Left cardiac atrium (tissue), 4 donors: Measurements from ENCODE around the gene DRG2. TPM values are rescaled to one million over a fixed set of nuclear protein-coding genes. Genes with fewer than 3 reads are reported as not detected.

Experiments
- ATAC-seq, 2 donors: fragments of 200-7000 bp; cut with Tn5 transposase; one replicate each; pipeline ENCODE4 v1.9.1; 2020; ENCODE audit warnings: mild to moderate bottlenecking in 2 of 2, moderate library complexity in 2 of 2
- DNase-seq: peaks from one replicate; pipeline ENCODE4 v3.0.0-alpha.2; 2020
- intact Hi-C, 2 donors: fragments of 100-400 bp; cut with DNase I; formaldehyde crosslinking; loops; one replicate each; pipeline versions ENCODE4 v1.14.1 to v1.15.1; 2022 to 2023
- total RNA-seq, 2 donors: library from RNA; stranded (reverse); fragmentation: NEBNext Ultra II Directional; extraction: Animal tissue kit (Norgen Biotek cat#: 25700); gene quantifications; one replicate each; pipeline ENCODE4 v1.2.1, GENCODE V29; 2021
- donor health status: DM: no; HTN: yes; CAD: no.
- donor health status: DM: no; HTN: yes; CAD: no; lungs with severe emphysema.
- donor health status: DM: yes; HTN: yes; CAD: no.
- donor health status: Dilated cardiomyopathy.

Gene DRG2
- total RNA-seq, 2 donors from 2014 or later, result 17.8 to 22.2 TPM

GRCh38 chr17:18138065-18138749 lies 50.5 kb downstream of the DRG2 start:
- ATAC-seq, result no peak
- DNase-seq, result no peak
- intact Hi-C loops, result no loop called here

GRCh38 chr17:18139092-18139491 lies 51.3 kb downstream of the DRG2 start:
- ATAC-seq (no peak), DNase-seq (no peak)
- intact Hi-C loops, result no loop called here

- intact Hi-C loops, result no loop called here
- ATAC-seq, result no peak
- DNase-seq, result no peak
These were observed 51.8 kb downstream of the DRG2 start for GRCh38 chr17:18139498-18139897.

- DNase-seq (no peak), ATAC-seq (peak in 1 of 2 donors; percentile 10)
- intact Hi-C loops, result loop anchor here in 1 of 2 donors (10.0 kb wide), 1 partner anchor 75 kb away; no protein-coding TSS in a partner anchor
These were observed 52.2 kb downstream of the DRG2 start for GRCh38 chr17:18139949-18140348.

GRCh38 chr17:18140648-18141047 lies 52.9 kb downstream of the DRG2 start:
- DNase-seq (no peak), ATAC-seq (no peak)
- intact Hi-C loops, result loop anchor here in 1 of 2 donors (10.0 kb wide), 1 partner anchor 74 kb away; no protein-coding TSS in a partner anchor

- intact Hi-C loops, result loop anchor here in 1 of 2 donors (10.0 kb wide), 1 partner anchor 73 kb away; no protein-coding TSS in a partner anchor
- no peak for DNase-seq
- peak; percentile 19 to 20 for ATAC-seq
These were observed 53.6 kb downstream of the DRG2 start for GRCh38 chr17:18141210-18141803.

GRCh38 chr17:18142417-18142816 lies 54.7 kb downstream of the DRG2 start:
- DNase-seq, result no peak
- ATAC-seq, result no peak
- intact Hi-C loops, result loop anchor here in 1 of 2 donors (10.0 kb wide), 1 partner anchor 72 kb away; no protein-coding TSS in a partner anchor

GRCh38 chr17:18143044-18143936 lies 55.5 kb downstream of the DRG2 start:
- ATAC-seq, result no peak
- no peak for DNase-seq
- intact Hi-C loops, result loop anchor here in 1 of 2 donors (10.0 kb wide), 1 partner anchor 72 kb away; no protein-coding TSS in a partner anchor

- intact Hi-C loops, result loop anchor here in 1 of 2 donors (10.0 kb wide), 1 partner anchor 71 kb away; no protein-coding TSS in a partner anchor
- DNase-seq (no peak), ATAC-seq (no peak)
These were observed 56.5 kb downstream of the DRG2 start for GRCh38 chr17:18144261-18144660.

GRCh38 chr17:18144855-18145254 lies 57.1 kb downstream of the DRG2 start:
- no peak for ATAC-seq
- DNase-seq, result no peak
- intact Hi-C loops, result loop anchor here in 1 of 2 donors (10.0 kb wide), 1 partner anchor 70 kb away; no protein-coding TSS in a partner anchor

- ATAC-seq, result no peak
- DNase-seq, result no peak
- intact Hi-C loops, result loop anchor here in 1 of 2 donors (10.0 kb wide), 1 partner anchor 69 kb away; no protein-coding TSS in a partner anchor
These were observed 58.1 kb downstream of the DRG2 start for GRCh38 chr17:18145811-18146210.

- no peak for DNase-seq
- intact Hi-C loops, result loop anchor here in 1 of 2 donors (10.0 kb wide), 1 partner anchor 69 kb away; no protein-coding TSS in a partner anchor
- ATAC-seq, result no peak
These were observed 58.5 kb downstream of the DRG2 start for GRCh38 chr17:18146259-18146658.

GRCh38 chr17:18146980-18147379 lies 59.2 kb downstream of the DRG2 start:
- no peak for ATAC-seq
- no peak for DNase-seq
- intact Hi-C loops, result loop anchor here in 1 of 2 donors (10.0 kb wide), 1 partner anchor 68 kb away; no protein-coding TSS in a partner anchor

- ATAC-seq, result no peak
These were observed 60.8 kb downstream of the DRG2 start for GRCh38 chr17:18148586-18148985.

GRCh38 chr17:18151290-18151689 lies 63.5 kb downstream of the DRG2 start:
- DNase-seq (no peak), ATAC-seq (no peak)
- intact Hi-C loops, result no loop called here

More at GRCh38 chr17:18148586-18148985, 60.8 kb downstream of the DRG2 start:
- DNase-seq, result no peak
- intact Hi-C loops, result loop anchor here in 1 of 2 donors (10.0 kb wide), 1 partner anchor 66 kb away; no protein-coding TSS in a partner anchor

GRCh38 chr17:18155179-18155578 lies 67.4 kb downstream of the DRG2 start:
- no peak for DNase-seq
- intact Hi-C loops, result no loop called here
- no peak for ATAC-seq

GRCh38 chr17:18156171-18156975 lies 68.6 kb downstream of the DRG2 start:
- intact Hi-C loops, result no loop called here
- DNase-seq, result no peak
- no peak for ATAC-seq

GRCh38 chr17:18156976-18157280 lies 69.2 kb downstream of the DRG2 start:
- no peak for DNase-seq
- intact Hi-C loops, result no loop called here
- ATAC-seq, result no peak
